Transverse colon (tissue), 3 donors: Measurements from ENCODE around the gene LMNTD2.

Experiments
- EP300 ChIP-seq: sonication (generic); formaldehyde crosslinking; IDR thresholded peaks from one replicate; pipeline ENCODE4 v1.6.1; 2017; ENCODE audit warnings: antibody characterized with exemption, low read depth
- TF ChIP-seq, protein P1 (sequence below), 5 experiments: fragments of 200-600 bp in 3 of 5; fragments of 450-650 bp in 2 of 5; sonication (generic) in 3 of 5; IDR thresholded peaks; 1 replicate in 2 of 5; 2 replicates in 3 of 5; pipeline ENCODE4 v1.5.1; 2016 to 2017; ENCODE audit warnings: antibody characterized with exemption in 5 of 5, inconsistent platforms in 3 of 5, mild to moderate bottlenecking in 2 of 5, moderate library complexity in 1 of 5

GRCh38 chr11:608791-609251, 48.3 kb upstream of the LMNTD2 start:
- TF ChIP-seq, protein P1, sequence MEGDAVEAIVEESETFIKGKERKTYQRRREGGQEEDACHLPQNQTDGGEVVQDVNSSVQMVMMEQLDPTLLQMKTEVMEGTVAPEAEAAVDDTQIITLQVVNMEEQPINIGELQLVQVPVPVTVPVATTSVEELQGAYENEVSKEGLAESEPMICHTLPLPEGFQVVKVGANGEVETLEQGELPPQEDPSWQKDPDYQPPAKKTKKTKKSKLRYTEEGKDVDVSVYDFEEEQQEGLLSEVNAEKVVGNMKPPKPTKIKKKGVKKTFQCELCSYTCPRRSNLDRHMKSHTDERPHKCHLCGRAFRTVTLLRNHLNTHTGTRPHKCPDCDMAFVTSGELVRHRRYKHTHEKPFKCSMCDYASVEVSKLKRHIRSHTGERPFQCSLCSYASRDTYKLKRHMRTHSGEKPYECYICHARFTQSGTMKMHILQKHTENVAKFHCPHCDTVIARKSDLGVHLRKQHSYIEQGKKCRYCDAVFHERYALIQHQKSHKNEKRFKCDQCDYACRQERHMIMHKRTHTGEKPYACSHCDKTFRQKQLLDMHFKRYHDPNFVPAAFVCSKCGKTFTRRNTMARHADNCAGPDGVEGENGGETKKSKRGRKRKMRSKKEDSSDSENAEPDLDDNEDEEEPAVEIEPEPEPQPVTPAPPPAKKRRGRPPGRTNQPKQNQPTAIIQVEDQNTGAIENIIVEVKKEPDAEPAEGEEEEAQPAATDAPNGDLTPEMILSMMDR (IDR thresholded peaks at IDR 0.05), result no peak
- no peak for TF ChIP-seq EP300
